ENCODE data around the gene DAAM1.

The DAAM1 gene

GRCh38 chr14:59320361-59320760 is 131.9 kb downstream of the DAAM1 start:
- DNase-seq: no peak

- no peak for DNase-seq
These were observed 132.5 kb downstream of the DAAM1 start for GRCh38 chr14:59320763-59321625.

GRCh38 chr14:59321626-59321949 is 133.1 kb downstream of the DAAM1 start:
- no peak for DNase-seq

- no peak for DNase-seq
These were observed 137.4 kb downstream of the DAAM1 start for GRCh38 chr14:59325906-59326305.

DNA sequence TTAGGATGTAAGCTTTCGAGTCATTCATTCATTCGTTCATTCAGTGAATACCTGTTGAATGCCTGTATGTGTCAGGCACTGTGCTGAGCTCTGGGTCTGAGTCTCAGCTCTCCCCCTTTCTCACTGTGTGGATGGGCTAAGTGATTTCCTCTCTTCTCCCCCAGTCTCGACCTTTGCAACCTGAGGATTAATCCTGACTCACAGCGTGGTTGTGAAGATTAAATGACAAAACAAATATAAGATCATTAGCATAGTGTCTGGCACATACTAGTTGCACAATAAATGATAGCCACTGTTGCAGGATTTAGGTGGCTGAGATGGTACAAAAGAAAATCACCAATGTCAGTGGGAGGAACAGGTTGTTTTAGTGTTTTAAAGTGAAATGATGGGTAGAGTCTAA is 140.0 kb downstream of the DAAM1 start:
- no peak for DNase-seq

DNA sequence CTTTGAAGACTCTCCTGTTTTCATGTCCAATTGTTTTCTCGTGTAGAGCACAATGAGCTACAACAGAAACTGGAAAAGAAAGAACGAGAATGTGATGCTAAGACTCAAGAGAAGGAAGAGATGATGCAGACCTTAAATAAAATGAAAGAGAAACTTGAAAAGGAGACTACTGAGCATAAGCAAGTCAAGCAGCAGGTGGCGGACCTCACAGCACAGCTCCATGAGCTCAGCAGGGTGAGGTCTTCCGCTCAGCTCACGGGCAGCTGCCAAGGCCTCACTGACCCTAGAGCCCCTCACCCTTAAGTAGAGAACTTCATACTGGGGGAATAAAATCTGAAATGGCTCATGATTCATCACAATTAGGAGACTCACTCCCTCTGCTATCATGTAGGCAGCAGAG is 142.0 kb downstream of the DAAM1 start:
- DNase-seq: no peak

DNA sequence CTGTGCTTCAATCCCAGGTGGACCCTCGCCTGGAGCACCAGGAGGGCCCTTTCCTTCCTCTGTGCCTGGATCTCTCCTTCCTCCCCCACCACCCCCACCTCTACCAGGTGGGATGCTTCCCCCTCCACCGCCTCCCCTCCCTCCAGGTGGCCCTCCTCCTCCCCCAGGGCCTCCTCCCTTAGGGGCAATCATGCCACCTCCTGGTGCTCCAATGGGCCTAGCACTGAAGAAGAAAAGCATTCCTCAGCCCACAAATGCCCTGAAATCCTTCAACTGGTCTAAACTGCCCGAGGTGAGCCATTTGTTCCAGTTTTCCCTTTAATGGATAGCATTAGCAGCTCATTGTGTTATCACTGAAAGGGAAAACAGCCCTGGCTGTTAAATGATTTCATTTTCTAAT is 142.8 kb downstream of the DAAM1 start:
- DNase-seq: no peak

DNA sequence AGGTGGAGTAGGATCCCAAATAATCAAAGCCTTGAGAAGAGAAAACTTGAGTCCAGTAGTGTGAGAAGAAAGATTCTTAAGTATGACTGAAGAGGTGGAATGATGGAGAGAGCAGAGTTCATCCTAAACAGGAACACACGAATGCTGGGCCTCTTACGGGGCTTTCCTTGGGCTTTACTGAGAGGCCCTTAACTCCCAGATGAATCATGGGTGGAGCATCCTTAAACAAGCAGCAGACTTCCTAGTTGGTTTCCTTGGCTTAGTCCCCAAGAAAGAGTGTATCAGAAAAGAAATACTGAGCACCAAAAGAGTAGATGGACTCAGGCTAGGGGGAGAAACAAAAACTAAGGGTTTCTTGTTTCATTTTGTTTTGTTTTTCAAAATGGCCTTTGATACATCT is 144.3 kb downstream of the DAAM1 start:
- no peak for DNase-seq

GRCh38 chr14:59333235-59333634 is 144.8 kb downstream of the DAAM1 start:
- DNase-seq: no peak

DNA sequence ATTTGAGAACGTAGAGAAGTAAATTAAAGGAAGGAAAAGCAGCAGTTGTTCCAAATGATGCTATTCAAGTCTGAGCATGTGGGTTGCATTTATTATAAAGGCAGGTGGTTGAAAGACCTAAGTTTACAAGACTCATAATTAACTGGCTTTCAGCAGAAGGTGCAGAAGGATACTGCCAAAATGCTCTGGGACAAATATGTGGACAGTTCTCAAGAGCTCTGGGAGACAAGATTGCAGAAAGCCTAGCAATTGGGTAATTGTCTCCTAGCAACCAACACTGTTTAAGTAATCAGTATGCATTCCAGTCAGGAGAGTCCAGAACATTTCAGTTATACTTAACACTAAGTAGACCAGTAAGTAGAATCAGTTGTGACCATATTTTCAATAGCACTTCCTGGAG is 145.2 kb downstream of the DAAM1 start:
- DNase-seq: no peak

GRCh38 chr14:59334253-59334652 is 145.8 kb downstream of the DAAM1 start:
- DNase-seq: no peak

DNA sequence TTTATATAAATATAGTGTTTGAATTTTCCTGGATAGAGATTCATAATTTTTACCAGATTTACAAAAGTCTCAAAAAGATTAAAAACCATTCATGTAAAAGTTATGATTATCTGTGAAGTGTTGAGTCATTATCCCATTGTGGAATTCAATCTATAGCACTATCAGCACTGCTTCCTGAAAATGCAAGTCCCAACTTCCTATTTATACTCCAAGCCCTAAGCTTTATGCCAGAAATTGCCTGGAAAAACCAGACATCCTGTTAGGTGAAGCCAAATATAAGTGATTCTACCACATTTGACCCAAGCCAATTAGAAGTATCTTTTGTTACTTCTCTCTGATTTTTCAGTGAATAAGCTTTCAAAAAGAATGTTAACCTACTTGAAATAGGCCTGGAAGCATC is 147.6 kb downstream of the DAAM1 start:
- no peak for DNase-seq

- no peak for DNase-seq
These were observed 148.2 kb downstream of the DAAM1 start for GRCh38 chr14:59336706-59337105.

- DNase-seq: no peak
These were observed 148.7 kb downstream of the DAAM1 start for GRCh38 chr14:59337141-59337611.

- no peak for DNase-seq
These were observed 150.3 kb downstream of the DAAM1 start for GRCh38 chr14:59338761-59339160.

GRCh38 chr14:59339524-59340330 is 151.3 kb downstream of the DAAM1 start:
- no peak for DNase-seq

DNA sequence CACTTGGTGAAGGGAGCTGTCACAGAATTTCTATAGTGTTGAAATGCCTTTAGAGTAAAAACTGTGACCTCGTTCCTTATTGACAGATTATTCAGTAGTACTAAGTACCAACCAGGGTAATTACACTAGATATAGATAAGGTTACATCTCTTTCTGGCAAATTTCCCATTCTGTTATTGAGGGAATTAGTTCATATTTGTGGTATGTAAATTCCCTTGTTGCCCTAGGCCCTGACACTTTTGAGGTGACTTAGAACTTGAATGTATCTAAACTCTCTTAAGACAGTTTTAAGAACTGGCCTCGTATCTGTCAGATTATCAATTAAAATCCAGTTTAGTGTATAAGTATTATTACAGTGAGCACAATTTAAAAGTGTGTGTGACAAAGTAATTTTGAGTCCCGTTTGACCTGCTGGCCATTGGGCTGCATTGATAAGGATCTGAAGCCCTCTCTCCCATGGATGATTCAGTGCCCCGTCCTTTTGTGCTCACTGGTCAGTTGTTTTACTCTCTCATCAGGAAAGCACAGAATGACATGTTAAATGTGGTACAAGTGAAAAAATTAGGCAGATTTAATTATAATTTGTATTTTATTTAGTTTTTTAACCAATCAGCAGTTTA is 153.5 kb downstream of the DAAM1 start:
- DNase-seq: no peak

GRCh38 chr14:59342516-59343484 is 154.3 kb downstream of the DAAM1 start:
- DNase-seq: no peak

- peak; percentile 74 for DNase-seq
These were observed 155.1 kb downstream of the DAAM1 start for GRCh38 chr14:59343585-59343984.

- DNase-seq: no peak
These were observed 155.5 kb downstream of the DAAM1 start for GRCh38 chr14:59344016-59344415.

DNA sequence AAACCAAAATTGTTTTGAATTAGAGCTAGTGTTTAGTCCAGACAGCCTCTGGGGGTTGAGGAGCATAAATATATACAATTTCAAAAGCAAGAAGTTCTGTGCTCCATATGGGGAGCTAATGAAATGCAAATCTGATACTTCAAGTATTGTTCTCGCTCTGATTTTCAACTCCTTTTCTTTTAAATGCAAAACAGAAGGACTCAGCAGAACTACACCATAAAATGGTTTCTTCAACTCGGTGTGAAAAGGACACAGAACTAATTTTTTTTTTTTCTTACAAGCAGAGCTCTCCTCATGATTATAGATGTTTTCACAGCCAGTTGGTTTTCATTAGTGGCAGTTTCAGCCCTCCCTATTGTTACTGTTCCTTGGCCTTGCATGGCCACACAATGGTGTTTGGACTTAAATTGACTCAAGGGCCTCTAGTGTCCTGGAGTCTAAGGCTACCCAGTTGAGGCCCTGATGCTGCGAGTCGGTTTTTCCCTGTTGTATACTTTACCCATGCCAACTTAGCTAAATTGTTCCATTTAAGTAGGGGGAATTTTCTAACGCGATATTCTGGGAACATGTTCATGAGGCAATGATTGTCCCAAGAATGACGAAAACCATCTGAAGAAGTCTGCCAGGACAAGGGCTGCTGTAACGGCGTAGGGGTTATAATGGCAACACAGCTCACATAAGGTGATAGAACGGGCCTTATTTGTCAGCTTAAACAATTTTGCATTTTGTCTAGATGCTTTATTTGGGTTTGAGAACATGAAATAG is 156.4 kb downstream of the DAAM1 start:
- no peak for DNase-seq

GRCh38 chr14:59346329-59346728 is 157.9 kb downstream of the DAAM1 start:
- no peak for DNase-seq
